K562 (cell line): ENCODE results near the gene LRRC1. TPM values are rescaled to one million over a fixed set of nuclear protein-coding genes. Genes with fewer than 3 reads are reported as not detected.

Experiments
- BRD9 ChIP-seq: fragments of 450-650 bp; IDR thresholded peaks from 2 replicates; pipeline ENCODE4 v1.6.1; 2018; ENCODE audit warnings: low read depth; ENCODE audit not compliant: partially characterized antibody
- CCNT2 ChIP-seq: IDR thresholded peaks from 2 replicates; pipeline ENCODE4 v1.6.1; 2011; ENCODE audit warnings: borderline replicate concordance, low read depth, mild to moderate bottlenecking, moderate library complexity, mixed read lengths, low read length; ENCODE audit not compliant: insufficient read length; ENCODE audit errors: extremely low read depth
- CSDE1 ChIP-seq, 2 experiments: fragments of 450-650 bp; IDR thresholded peaks; 2 replicates each; pipeline ENCODE4 v1.6.1; 2016; ENCODE audit warnings: mild to moderate bottlenecking in 1 of 2
- MCM7 ChIP-seq, 2 experiments: fragments of 450-650 bp; IDR thresholded peaks; 2 replicates each; pipeline ENCODE4 v1.6.1; 2016 to 2018
- POLR3A ChIP-seq: IDR thresholded peaks from 2 replicates; pipeline ENCODE4 v1.6.1; 2011; ENCODE audit warnings: borderline replicate concordance, mild to moderate bottlenecking, moderate library complexity; ENCODE audit not compliant: insufficient read length, insufficient read depth; ENCODE audit errors: extremely low read depth
- ZNF124 ChIP-seq: sonication (generic); formaldehyde crosslinking; IDR thresholded peaks from 2 replicates; pipeline ENCODE4 v1.8.1; 2022; ENCODE audit warnings: missing genetic modification reagents
- ZNF407 ChIP-seq: fragments of 450-650 bp; IDR thresholded peaks from 2 replicates; pipeline ENCODE4 v1.6.1; 2016; ENCODE audit warnings: low read depth
- ZNF707 ChIP-seq: fragments of 250-450 bp; sonication (Bioruptor Pico); conservative IDR thresholded peaks from 2 replicates; pipeline ENCODE4 v1.8.0; 2022; ENCODE audit warnings: inconsistent platforms, mild to moderate bottlenecking, moderate library complexity
- ZSCAN32 ChIP-seq: fragments of 450-650 bp; formaldehyde crosslinking; IDR thresholded peaks from 2 replicates; pipeline ENCODE4 v1.4.0; 2020; ENCODE audit warnings: mild to moderate bottlenecking, moderate library complexity
- polyA plus RNA-seq, 8 experiments: library from polyadenylated mRNA; depleted of rRNA in 4 of 8; stranded (reverse) in 5 of 8; unstranded in 3 of 8; fragments of >200 nt; fragmentation: Nextera tagmentation in 2 of 8; fragmentation: Illumina TruSeq in 1 of 8; extraction: Ambion mirVana in 2 of 8; extraction: Trizol in 1 of 8; gene quantifications; 2 replicates each; pipeline versions ENCODE4 v1.2.1 to v1.2.3, GENCODE V29; 2011 to 2014; ENCODE audit warnings: inconsistent platforms in 1 of 8, missing spikeins in 1 of 8
- total RNA-seq, 7 experiments: library from RNA; depleted of rRNA in 6 of 7; stranded (reverse); fragments of >200 nt in 6 of 7; fragmentation: Illumina TruSeq in 2 of 7; extraction: Trizol in 2 of 7; gene quantifications; 2 replicates each; pipeline versions ENCODE4 v1.2.1 to v1.2.3, GENCODE V29; 2011 to 2021; ENCODE audit warnings: low replicate concordance in 1 of 7
- TF ChIP-seq, protein P1 (sequence below): sonication (generic); formaldehyde crosslinking; IDR thresholded peaks from 2 replicates; pipeline ENCODE4 v1.8.0; 2022; ENCODE audit warnings: mild to moderate bottlenecking, low read depth, missing genetic modification reagents

The LRRC1 gene
- total and polyA plus RNA-seq, 9 of the 15 experiments (the other 6 are each of a cell fraction or from before 2014, with no cell fraction given): not detected

DNA sequence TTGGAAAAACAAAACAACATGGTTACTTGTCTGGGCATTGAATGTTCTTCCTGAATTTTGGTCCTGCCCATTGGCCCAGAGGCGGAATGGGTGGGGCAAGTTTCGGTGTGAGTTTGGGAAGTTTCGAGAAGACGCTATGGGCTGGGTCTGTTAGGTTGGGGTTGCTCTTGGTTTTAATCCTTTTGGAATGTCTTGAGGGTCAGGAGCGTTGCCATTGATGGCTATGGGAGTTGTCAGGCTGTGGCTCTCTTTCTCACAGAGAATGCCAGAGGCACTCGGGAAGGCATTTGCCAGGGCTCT is 135.0 kb downstream of the LRRC1 start (continued):
- no peak for TF ChIP-seq ZNF407
- no peak for TF ChIP-seq ZNF124
- no peak for TF ChIP-seq ZSCAN32 (CRISPR knock-in tag)
- TF ChIP-seq POLR3A: no peak
- TF ChIP-seq BRD9: no peak
- TF ChIP-seq, protein P1, sequence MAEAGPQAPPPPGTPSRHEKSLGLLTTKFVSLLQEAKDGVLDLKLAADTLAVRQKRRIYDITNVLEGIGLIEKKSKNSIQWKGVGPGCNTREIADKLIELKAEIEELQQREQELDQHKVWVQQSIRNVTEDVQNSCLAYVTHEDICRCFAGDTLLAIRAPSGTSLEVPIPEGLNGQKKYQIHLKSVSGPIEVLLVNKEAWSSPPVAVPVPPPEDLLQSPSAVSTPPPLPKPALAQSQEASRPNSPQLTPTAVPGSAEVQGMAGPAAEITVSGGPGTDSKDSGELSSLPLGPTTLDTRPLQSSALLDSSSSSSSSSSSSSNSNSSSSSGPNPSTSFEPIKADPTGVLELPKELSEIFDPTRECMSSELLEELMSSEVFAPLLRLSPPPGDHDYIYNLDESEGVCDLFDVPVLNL: no peak
- TF ChIP-seq CCNT2: no peak
- TF ChIP-seq ZNF707 (CRISPR knock-in tag): no peak
- TF ChIP-seq CSDE1 (IDR thresholded peaks at IDR 0.05): no peak
- no peak for TF ChIP-seq MCM7 (IDR thresholded peaks at IDR 0.05)
